Activated naive CD8-positive, alpha-beta T cell treated with anti-CD3 and anti-CD28 coated beads, Interleukin-2, amount 50 U/mL, for 24 hours (primary cell): ENCODE measurements around the gene IGFL4.
"Not testable (repeated sequence)": the region's sequence is repeated elsewhere in the genome, so short reads cannot be mapped to it uniquely, and the experiment has no call there.

ENCODE experiments used
- ATAC-seq: fragments of 150-1000 bp; cut with Tn5 transposase; one replicate; pipeline ENCODE4 v1.10.0; 2021
- DNase-seq: peaks from one replicate; pipeline ENCODE4 v3.0.0; 2021
- H3K27ac Mint-ChIP-seq: one replicate; pipeline ENCODE4 v1.8.0; 2021; ENCODE audit warnings: mild to moderate bottlenecking, mixed read lengths
- H3K27me3 Mint-ChIP-seq: one replicate; pipeline ENCODE4 v1.8.0; 2021; ENCODE audit warnings: mixed read lengths
- H3K36me3 Mint-ChIP-seq: one replicate; pipeline ENCODE4 v1.8.0; 2021; ENCODE audit warnings: low read depth, mixed read lengths
- H3K4me1 Mint-ChIP-seq: one replicate; pipeline ENCODE4 v1.8.0; 2021; ENCODE audit warnings: mixed read lengths
- H3K4me3 Mint-ChIP-seq: one replicate; pipeline ENCODE4 v1.8.0; 2021; ENCODE audit warnings: mild to moderate bottlenecking, moderate library complexity, mixed read lengths
- H3K9me3 Mint-ChIP-seq: one replicate; pipeline ENCODE4 v1.8.0; 2021; ENCODE audit warnings: mixed read lengths

IGFL4 gene

GRCh38 chr19:46040952-46041500 lies at the start of gene IGFL4:
Gene IGFL4, minus strand, starts transcription at chr19:46041002. Its CDS starts 40 bp downstream, at chr19:46040962.
- H3K27ac Mint-ChIP-seq, result no peak within 1 kb of the TSS
- H3K27me3 Mint-ChIP-seq, result peaks cover 51% of the 10 kb centered on the region
- H3K4me3 Mint-ChIP-seq, result no peak within 1 kb of the TSS
- no peak for ATAC-seq
- H3K9me3 Mint-ChIP-seq, result no peaks in the 10 kb centered on the region
- no peaks in the 10 kb centered on the region for H3K36me3 Mint-ChIP-seq
- no peak for DNase-seq
- no peaks in the 10 kb centered on the region for H3K4me1 Mint-ChIP-seq

- Mint-ChIP-seq H3K4me1 (no peaks in the 10 kb centered on the region), H3K4me3 (no peak overlapping the region), H3K27ac (no peak overlapping the region), H3K36me3 (peaks cover 4% of the 10 kb centered on the region), H3K9me3 (peaks cover 34% of the 10 kb centered on the region), H3K27me3 (peaks cover 52% of the 10 kb centered on the region)
- DNase-seq (no peak), ATAC-seq (no peak)
These were observed 49.6 kb upstream of the IGFL4 start for GRCh38 chr19:46090444-46090843.

- no peak for DNase-seq
- Mint-ChIP-seq H3K27me3 (peaks cover 52% of the 10 kb centered on the region), H3K9me3 (peaks cover 41% of the 10 kb centered on the region), H3K4me3 (no peak overlapping the region), H3K4me1 (no peaks in the 10 kb centered on the region), H3K27ac (no peak overlapping the region), H3K36me3 (peaks cover 4% of the 10 kb centered on the region)
- ATAC-seq, result no peak
These were observed 48.6 kb upstream of the IGFL4 start for GRCh38 chr19:46089432-46089831.

GRCh38 chr19:46088101-46088500 lies 47.3 kb upstream of the IGFL4 start:
- peaks cover 57% of the 10 kb centered on the region for H3K27me3 Mint-ChIP-seq
- H3K4me1 Mint-ChIP-seq, result no peaks in the 10 kb centered on the region
- peaks cover 4% of the 10 kb centered on the region for H3K36me3 Mint-ChIP-seq
- peaks cover 41% of the 10 kb centered on the region for H3K9me3 Mint-ChIP-seq
- DNase-seq (no peak), ATAC-seq (no peak)
- no peak overlapping the region for H3K4me3 Mint-ChIP-seq
- H3K27ac Mint-ChIP-seq, result no peak overlapping the region

- Mint-ChIP-seq H3K9me3 (peaks cover 39% of the 10 kb centered on the region), H3K27me3 (peaks cover 70% of the 10 kb centered on the region)
- ATAC-seq, result no peak
These were observed 45.1 kb upstream of the IGFL4 start for GRCh38 chr19:46085888-46086287.

GRCh38 chr19:46082728-46083050 lies 41.9 kb upstream of the IGFL4 start:
- ATAC-seq (no peak), DNase-seq (no peak)
- H3K27me3 Mint-ChIP-seq, result peaks cover 78% of the 10 kb centered on the region
- no peak overlapping the region for H3K27ac Mint-ChIP-seq
- H3K4me1 Mint-ChIP-seq, result peaks cover 4% of the 10 kb centered on the region
- H3K36me3 Mint-ChIP-seq, result peaks cover 5% of the 10 kb centered on the region
- peaks cover 26% of the 10 kb centered on the region for H3K9me3 Mint-ChIP-seq
- H3K4me3 Mint-ChIP-seq, result no peak overlapping the region

More at GRCh38 chr19:46085888-46086287, 45.1 kb upstream of the IGFL4 start:
- DNase-seq, result no peak
- H3K27ac Mint-ChIP-seq, result no peak overlapping the region
- H3K4me1 Mint-ChIP-seq, result peaks cover 4% of the 10 kb centered on the region
- peaks cover 4% of the 10 kb centered on the region for H3K36me3 Mint-ChIP-seq
- H3K4me3 Mint-ChIP-seq, result no peak overlapping the region

- peaks cover 26% of the 10 kb centered on the region for H3K9me3 Mint-ChIP-seq
- peaks cover 6% of the 10 kb centered on the region for H3K4me1 Mint-ChIP-seq
- peak; percentile 64 for ATAC-seq
- peaks cover 82% of the 10 kb centered on the region for H3K27me3 Mint-ChIP-seq
- peaks cover 6% of the 10 kb centered on the region for H3K36me3 Mint-ChIP-seq
- peak; percentile 15 for DNase-seq
- H3K4me3 Mint-ChIP-seq, result no peak overlapping the region
- no peak overlapping the region for H3K27ac Mint-ChIP-seq
These were observed 41.3 kb upstream of the IGFL4 start for GRCh38 chr19:46081928-46082727.

GRCh38 chr19:46080561-46080960 lies 39.8 kb upstream of the IGFL4 start:
- H3K36me3 Mint-ChIP-seq, result peaks cover 4% of the 10 kb centered on the region
- no peak overlapping the region for H3K27ac Mint-ChIP-seq
- no peak for ATAC-seq
- no peak overlapping the region for H3K4me3 Mint-ChIP-seq
- peaks cover 11% of the 10 kb centered on the region for H3K4me1 Mint-ChIP-seq
- peaks cover 16% of the 10 kb centered on the region for H3K9me3 Mint-ChIP-seq
- peaks cover 87% of the 10 kb centered on the region for H3K27me3 Mint-ChIP-seq
- no peak for DNase-seq

- Mint-ChIP-seq H3K27ac (no peak overlapping the region), H3K36me3 (peaks cover 4% of the 10 kb centered on the region), H3K9me3 (peaks cover 8% of the 10 kb centered on the region), H3K4me1 (peaks cover 11% of the 10 kb centered on the region), H3K27me3 (peaks cover 87% of the 10 kb centered on the region), H3K4me3 (no peak overlapping the region)
- no peak for ATAC-seq
- no peak for DNase-seq
These were observed 38.8 kb upstream of the IGFL4 start for GRCh38 chr19:46079576-46079975.

GRCh38 chr19:46078573-46079332 lies 38.0 kb upstream of the IGFL4 start:
- Mint-ChIP-seq H3K27me3 (peaks cover 86% of the 10 kb centered on the region), H3K4me1 (peaks cover 11% of the 10 kb centered on the region)
- not testable (repeated sequence) for H3K27ac Mint-ChIP-seq, H3K9me3 Mint-ChIP-seq, ATAC-seq, H3K36me3 Mint-ChIP-seq, H3K4me3 Mint-ChIP-seq
- DNase-seq, result peak; percentile 28

GRCh38 chr19:46077815-46078167 lies 37.0 kb upstream of the IGFL4 start:
- Mint-ChIP-seq H3K36me3 (peaks cover 4% of the 10 kb centered on the region), H3K4me3 (no peak overlapping the region), H3K27me3 (peaks cover 86% of the 10 kb centered on the region), H3K27ac (no peak overlapping the region), H3K9me3 (peaks cover 8% of the 10 kb centered on the region), H3K4me1 (peaks cover 11% of the 10 kb centered on the region)
- DNase-seq (no peak), ATAC-seq (no peak)

GRCh38 chr19:46076951-46077814 lies 36.4 kb upstream of the IGFL4 start:
- Mint-ChIP-seq H3K9me3 (peaks cover 8% of the 10 kb centered on the region), H3K27ac (no peak overlapping the region)

GRCh38 chr19:46076031-46076880 lies 35.5 kb upstream of the IGFL4 start:
- DNase-seq (no peak), ATAC-seq (no peak)
- H3K27me3 Mint-ChIP-seq, result peaks cover 86% of the 10 kb centered on the region
- H3K4me1 Mint-ChIP-seq, result peaks cover 7% of the 10 kb centered on the region
- H3K27ac Mint-ChIP-seq, result no peak overlapping the region
- peaks cover 4% of the 10 kb centered on the region for H3K36me3 Mint-ChIP-seq
- H3K9me3 Mint-ChIP-seq, result peaks cover 8% of the 10 kb centered on the region
- H3K4me3 Mint-ChIP-seq, result no peak overlapping the region

More at GRCh38 chr19:46076951-46077814, 36.4 kb upstream of the IGFL4 start:
- peak; percentile 81 for ATAC-seq
- H3K4me3 Mint-ChIP-seq, result no peak overlapping the region
- DNase-seq, result peak; percentile 51
- H3K36me3 Mint-ChIP-seq, result peaks cover 4% of the 10 kb centered on the region
- H3K27me3 Mint-ChIP-seq, result peaks cover 86% of the 10 kb centered on the region
- H3K4me1 Mint-ChIP-seq, result peaks cover 9% of the 10 kb centered on the region
